H1 (cell line): ENCODE results near the gene LAG3. TPM values are rescaled to one million over a fixed set of nuclear protein-coding genes. Genes with fewer than 3 reads are reported as not detected.

ENCODE experiments used
- ATF3 ChIP-seq: IDR thresholded peaks from 2 replicates; pipeline ENCODE4 v1.6.1; 2011; ENCODE audit warnings: low read depth, mild to moderate bottlenecking, low read length; ENCODE audit not compliant: insufficient read depth
- HDAC2 ChIP-seq, 2 experiments: fragments of 300-600 bp in 1 of 2; sonication (generic) in 1 of 2; IDR thresholded peaks; 2 replicates each; pipeline ENCODE4 v1.6.1; 2011 to 2012; ENCODE audit warnings: low read depth in 2 of 2, low read length in 2 of 2, mild to moderate bottlenecking in 2 of 2, moderate library complexity in 2 of 2, borderline replicate concordance in 1 of 2, inconsistent platforms in 1 of 2
- RFX5 ChIP-seq: IDR thresholded peaks from 2 replicates; pipeline ENCODE4 v1.6.1; 2011; ENCODE audit warnings: low read depth, low read length, improper control_type of control experiment, borderline replicate concordance
- SRF ChIP-seq: IDR thresholded peaks from 2 replicates; pipeline ENCODE4 v1.6.1; 2011; ENCODE audit warnings: mild to moderate bottlenecking, low read depth, low read length, moderate library complexity
- SUZ12 ChIP-seq: fragments of 200-600 bp; sonication (generic); IDR thresholded peaks from 2 replicates; pipeline ENCODE4 v1.6.1; 2012; ENCODE audit warnings: mild to moderate bottlenecking, inconsistent platforms, low read length, moderate library complexity, mixed read lengths
- TBP ChIP-seq: IDR thresholded peaks from 2 replicates; pipeline ENCODE4 v1.6.1; 2011; ENCODE audit warnings: low read depth, low read length, improper control_type of control experiment
- polyA plus RNA-seq, 7 experiments: library from polyadenylated mRNA; depleted of rRNA in 3 of 7; stranded (reverse) in 5 of 7; unstranded in 2 of 7; fragments of >200 nt in 5 of 7; fragments of 200-250 nt in 2 of 7; gene quantifications; 1 replicate in 5 of 7; 2 replicates in 1 of 7; 4 replicates in 1 of 7; pipeline versions ENCODE4 v1.2.1 to v1.2.3, GENCODE V29; 2011 to 2013; ENCODE audit warnings: missing spikeins in 2 of 7, mixed read lengths in 2 of 7
- total RNA-seq: library from RNA; stranded (reverse); fragmentation: NEBNext Ultra II Directional; extraction: Animal tissue kit (Norgen Biotek cat#: 25700); gene quantifications from 2 replicates; pipeline ENCODE4 v1.2.1, GENCODE V29; 2021

The LAG3 gene
- total and polyA plus RNA-seq, 2 of the 8 experiments (the other 6 are each of a cell fraction or from before 2014, with no cell fraction given) = 1.1 to 3.1 TPM

GRCh38 chr12:6777386-6777785, 5.1 kb downstream of the LAG3 start (continued):
- no peak for TF ChIP-seq HDAC2 (IDR thresholded peaks at IDR 0.05; ENCODE audit: borderline replicate concordance in 1 of 2, low read depth in 2 of 2, low read length in 2 of 2)
- TF ChIP-seq SRF = no peak
- TF ChIP-seq RFX5 = no peak
- no peak for TF ChIP-seq TBP
- no peak for TF ChIP-seq ATF3
- TF ChIP-seq SUZ12 = no peak
- TF ChIP-seq, all 59 proteins: peak for 0
